Activated CD8-positive, alpha-beta memory T cell treated with anti-CD3 and anti-CD28 coated beads for 1 hour (primary cell): ENCODE results near the gene CACNA1F.
A peak's percentile ranks its signal among the peaks of the same experiment; 100 is the strongest.

Source experiments
- DNase-seq, 2 donors: peaks; one replicate each; pipeline ENCODE4 v3.0.0-alpha.2; 2020; ENCODE audit warnings: low read depth in 1 of 2; ENCODE audit errors: extremely low read depth in 1 of 2

CACNA1F gene

DNA sequence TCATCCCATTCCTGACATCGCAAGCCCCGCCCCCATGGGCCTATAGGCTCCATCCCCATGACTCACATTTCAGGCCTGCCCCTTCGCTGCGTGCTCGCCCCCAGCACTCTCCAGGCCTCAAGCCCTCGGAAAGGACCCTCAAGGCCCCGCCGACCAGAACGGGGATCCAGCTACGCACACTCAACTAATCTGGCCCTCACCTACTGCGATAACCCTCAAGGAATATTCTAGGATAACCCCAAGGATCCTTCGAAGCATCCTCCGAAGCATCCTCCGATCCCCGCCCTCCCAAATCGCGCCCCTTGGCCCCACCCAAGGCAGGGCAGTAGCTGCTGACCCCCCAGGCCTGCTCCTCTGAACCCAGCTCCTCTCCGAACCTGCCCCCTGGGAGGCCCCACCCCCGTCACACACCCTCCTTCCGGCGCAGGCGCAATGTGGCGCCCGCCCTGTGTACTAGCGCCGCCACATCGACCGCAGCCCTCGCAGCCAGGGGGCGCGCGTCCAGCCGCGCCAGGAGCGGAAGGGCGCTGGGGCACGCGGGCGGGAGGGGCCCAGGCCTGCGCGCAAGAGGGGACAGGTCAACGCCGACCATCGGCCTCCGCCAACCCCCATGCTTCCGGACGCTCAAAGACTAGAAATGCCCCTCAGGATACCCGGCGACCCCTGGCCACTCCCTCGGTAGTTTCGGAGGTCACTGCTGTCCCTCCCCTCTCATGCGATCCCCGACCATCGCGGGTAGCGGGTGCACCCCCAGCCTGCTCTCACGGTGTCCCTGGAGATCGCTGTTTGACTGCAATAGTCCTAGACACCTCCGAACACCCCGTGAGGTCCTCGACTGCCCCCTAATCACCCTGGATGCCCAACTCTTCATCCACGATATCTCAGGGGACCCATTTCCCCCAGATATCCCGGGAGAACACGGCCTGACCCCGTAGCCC, 77.0 kb downstream of the CACNA1F start:
- DNase-seq = peak; percentile 52 to 79

DNA sequence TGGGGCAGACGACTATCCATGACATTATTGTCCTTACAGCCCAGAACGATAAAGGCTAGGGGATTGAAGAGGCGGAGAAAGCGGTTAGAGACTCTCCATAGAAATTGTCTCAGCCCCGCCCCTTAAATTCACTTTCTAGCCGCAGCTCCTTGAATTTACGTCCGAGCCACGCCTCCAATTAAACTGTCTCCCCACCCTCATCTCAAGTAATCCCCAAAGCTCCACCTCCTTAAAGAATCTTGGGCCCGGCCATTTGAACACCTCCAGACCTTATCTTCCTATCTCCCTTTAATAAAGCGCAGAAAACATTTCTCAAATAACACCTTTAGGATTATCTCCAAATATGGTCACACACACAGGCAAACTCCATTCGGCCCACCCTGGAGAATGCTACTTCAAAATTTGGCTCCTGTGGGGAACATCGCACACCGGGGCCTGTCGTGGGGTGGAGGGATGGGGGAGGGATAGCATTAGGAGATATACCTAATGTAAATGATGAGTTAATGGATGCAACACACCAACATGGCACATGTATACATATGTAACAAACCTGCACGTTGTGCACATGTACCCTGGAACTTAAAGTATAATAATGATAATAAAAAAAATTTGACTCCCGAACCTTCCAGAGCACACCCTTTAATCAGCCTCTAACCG, 77.8 kb downstream of the CACNA1F start:
- no peak for DNase-seq
